IPS-18a (cell line): Measurements from ENCODE around the gene KCNC4.

Experiments used
- H3K27ac ChIP-seq: one replicate; pipeline ENCODE4 v1.5.1; 2013; ENCODE audit warnings: low read length
- H3K27me3 ChIP-seq: one replicate; pipeline ENCODE4 v1.6.1; 2013; ENCODE audit warnings: mild to moderate bottlenecking, low read length; ENCODE audit not compliant: control insufficient read depth, insufficient read depth
- H3K36me3 ChIP-seq: one replicate; pipeline ENCODE4 v1.6.1; 2013; ENCODE audit warnings: low read depth, low read length; ENCODE audit not compliant: control insufficient read depth
- H3K4me1 ChIP-seq: one replicate; pipeline ENCODE4 v1.6.1; 2013; ENCODE audit warnings: low read depth, low read length; ENCODE audit not compliant: control insufficient read depth
- H3K4me3 ChIP-seq: one replicate; pipeline ENCODE4 v1.5.1; 2013; ENCODE audit warnings: low read length
- H3K9ac ChIP-seq: one replicate; pipeline ENCODE4 v1.6.1; 2013; ENCODE audit warnings: mild to moderate bottlenecking, low read length, moderate library complexity
- H3K9me3 ChIP-seq: one replicate; pipeline ENCODE4 v1.6.1; 2013; ENCODE audit warnings: low read depth, low read length; ENCODE audit not compliant: control insufficient read depth

Gene KCNC4

GRCh38 chr1:110239441-110240430, 29.6 kb downstream of the KCNC4 start:
- Histone ChIP-seq H3K9me3 (no peaks in the 10 kb centered on the region), H3K36me3 (no peaks in the 10 kb centered on the region), H3K4me1 (peaks cover 26% of the 10 kb centered on the region), H3K9ac (no peak overlapping the region), H3K4me3 (no peak overlapping the region), H3K27ac (no peak overlapping the region), H3K27me3 (no peaks in the 10 kb centered on the region)

- Histone ChIP-seq H3K27ac (no peak overlapping the region), H3K9me3 (no peaks in the 10 kb centered on the region), H3K4me1 (peaks cover 26% of the 10 kb centered on the region)
Measured at GRCh38 chr1:110240476-110241210, 30.5 kb downstream of the KCNC4 start.

GRCh38 chr1:110241516-110241915, 31.4 kb downstream of the KCNC4 start:
- H3K27ac ChIP-seq: no peak overlapping the region
- no peaks in the 10 kb centered on the region for H3K9me3 ChIP-seq
- no peaks in the 10 kb centered on the region for H3K27me3 ChIP-seq
- H3K36me3 ChIP-seq: no peaks in the 10 kb centered on the region
- peaks cover 26% of the 10 kb centered on the region for H3K4me1 ChIP-seq
- H3K4me3 ChIP-seq: no peak overlapping the region
- no peak overlapping the region for H3K9ac ChIP-seq

More at GRCh38 chr1:110240476-110241210, 30.5 kb downstream of the KCNC4 start:
- Histone ChIP-seq H3K36me3 (no peaks in the 10 kb centered on the region), H3K4me3 (no peak overlapping the region), H3K27me3 (no peaks in the 10 kb centered on the region), H3K9ac (no peak overlapping the region)

GRCh38 chr1:110242062-110242461, 31.9 kb downstream of the KCNC4 start:
- Histone ChIP-seq H3K9ac (no peak overlapping the region), H3K36me3 (no peaks in the 10 kb centered on the region), H3K27ac (no peak overlapping the region), H3K27me3 (no peaks in the 10 kb centered on the region), H3K4me1 (peaks cover 26% of the 10 kb centered on the region), H3K4me3 (no peak overlapping the region), H3K9me3 (no peaks in the 10 kb centered on the region)

GRCh38 chr1:110242731-110243130, 32.6 kb downstream of the KCNC4 start:
- Histone ChIP-seq H3K9ac (no peak overlapping the region), H3K36me3 (no peaks in the 10 kb centered on the region), H3K27ac (no peak overlapping the region), H3K4me1 (peaks cover 26% of the 10 kb centered on the region), H3K27me3 (no peaks in the 10 kb centered on the region), H3K9me3 (no peaks in the 10 kb centered on the region), H3K4me3 (no peak overlapping the region)

GRCh38 chr1:110243146-110243545, 33.0 kb downstream of the KCNC4 start:
- H3K27me3 ChIP-seq: no peaks in the 10 kb centered on the region
- H3K27ac ChIP-seq: no peak overlapping the region
- H3K9me3 ChIP-seq: no peaks in the 10 kb centered on the region
- no peaks in the 10 kb centered on the region for H3K36me3 ChIP-seq
- H3K4me3 ChIP-seq: no peak overlapping the region
- H3K9ac ChIP-seq: no peak overlapping the region
- H3K4me1 ChIP-seq: peaks cover 26% of the 10 kb centered on the region

- Histone ChIP-seq H3K4me3 (no peak overlapping the region), H3K4me1 (peaks cover 26% of the 10 kb centered on the region), H3K27me3 (no peaks in the 10 kb centered on the region), H3K36me3 (no peaks in the 10 kb centered on the region), H3K9me3 (no peaks in the 10 kb centered on the region), H3K9ac (no peak overlapping the region), H3K27ac (no peak overlapping the region)
Measured at GRCh38 chr1:110243574-110243973, 33.5 kb downstream of the KCNC4 start.

GRCh38 chr1:110245876-110246620, 35.9 kb downstream of the KCNC4 start:
- no peak overlapping the region for H3K4me3 ChIP-seq
- H3K9ac ChIP-seq: no peak overlapping the region
- no peaks in the 10 kb centered on the region for H3K36me3 ChIP-seq
- no peaks in the 10 kb centered on the region for H3K27me3 ChIP-seq
- no peaks in the 10 kb centered on the region for H3K9me3 ChIP-seq
- H3K27ac ChIP-seq: no peak overlapping the region
- peaks cover 26% of the 10 kb centered on the region for H3K4me1 ChIP-seq

GRCh38 chr1:110248746-110249145, 38.6 kb downstream of the KCNC4 start:
- H3K4me1 ChIP-seq: peaks cover 3% of the 10 kb centered on the region
- H3K9me3 ChIP-seq: no peaks in the 10 kb centered on the region
- no peak overlapping the region for H3K27ac ChIP-seq
- H3K36me3 ChIP-seq: no peaks in the 10 kb centered on the region
- H3K9ac ChIP-seq: no peak overlapping the region
- H3K4me3 ChIP-seq: no peak overlapping the region
- H3K27me3 ChIP-seq: no peaks in the 10 kb centered on the region

GRCh38 chr1:110249256-110249655, 39.1 kb downstream of the KCNC4 start:
- Histone ChIP-seq H3K4me1 (no peaks in the 10 kb centered on the region), H3K36me3 (no peaks in the 10 kb centered on the region), H3K27ac (no peak overlapping the region), H3K9me3 (no peaks in the 10 kb centered on the region), H3K9ac (no peak overlapping the region), H3K27me3 (no peaks in the 10 kb centered on the region), H3K4me3 (no peak overlapping the region)

- no peak overlapping the region for H3K9ac ChIP-seq
- no peaks in the 10 kb centered on the region for H3K27me3 ChIP-seq
- H3K4me3 ChIP-seq: no peak overlapping the region
- no peaks in the 10 kb centered on the region for H3K4me1 ChIP-seq
- no peaks in the 10 kb centered on the region for H3K9me3 ChIP-seq
- H3K36me3 ChIP-seq: no peaks in the 10 kb centered on the region
- no peak overlapping the region for H3K27ac ChIP-seq
Measured at GRCh38 chr1:110250008-110250407, 39.9 kb downstream of the KCNC4 start.
